NCI-H1417 (cell line): Measurements from ENCODE around the gene TPO.
"Not testable (repeated sequence)": the region's sequence is repeated elsewhere in the genome, so short reads cannot be mapped to it uniquely, and the experiment has no call there.

ENCODE experiments used
- DNase-seq, 3 experiments: peaks; one replicate each; lab custom pipeline; 2025; lab: John Stamatoyannopoulos, UW

TPO gene

DNA sequence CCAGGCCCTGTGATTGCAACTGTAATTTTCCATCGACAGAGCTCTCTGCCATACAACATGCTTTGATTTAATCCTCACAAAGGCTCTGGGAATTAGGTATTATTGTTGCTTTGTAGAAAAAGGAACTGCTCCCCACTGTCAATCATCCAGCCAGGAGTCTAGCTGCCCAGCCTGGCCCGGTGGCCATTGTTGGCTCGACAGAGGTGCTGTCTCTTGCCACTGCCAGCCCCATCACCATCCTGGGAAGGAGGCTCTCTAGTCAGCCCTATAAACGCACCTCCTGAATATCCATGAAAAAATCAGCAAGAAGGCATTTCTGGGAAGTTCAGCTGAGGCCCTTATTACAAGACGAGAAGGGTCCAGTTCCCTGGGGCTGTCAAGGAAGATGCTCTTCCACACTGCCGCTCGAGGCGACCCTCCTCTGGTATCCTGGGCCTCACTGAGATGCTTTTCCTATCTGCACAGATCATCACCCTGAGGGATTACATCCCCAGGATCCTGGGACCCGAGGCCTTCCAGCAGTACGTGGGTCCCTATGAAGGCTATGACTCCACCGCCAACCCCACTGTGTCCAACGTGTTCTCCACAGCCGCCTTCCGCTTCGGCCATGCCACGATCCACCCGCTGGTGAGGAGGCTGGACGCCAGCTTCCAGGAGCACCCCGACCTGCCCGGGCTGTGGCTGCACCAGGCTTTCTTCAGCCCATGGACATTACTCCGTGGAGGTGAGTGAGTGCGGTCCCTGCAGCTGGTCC lies 71.0 kb downstream of the TPO start:
- DNase-seq = no peak

DNA sequence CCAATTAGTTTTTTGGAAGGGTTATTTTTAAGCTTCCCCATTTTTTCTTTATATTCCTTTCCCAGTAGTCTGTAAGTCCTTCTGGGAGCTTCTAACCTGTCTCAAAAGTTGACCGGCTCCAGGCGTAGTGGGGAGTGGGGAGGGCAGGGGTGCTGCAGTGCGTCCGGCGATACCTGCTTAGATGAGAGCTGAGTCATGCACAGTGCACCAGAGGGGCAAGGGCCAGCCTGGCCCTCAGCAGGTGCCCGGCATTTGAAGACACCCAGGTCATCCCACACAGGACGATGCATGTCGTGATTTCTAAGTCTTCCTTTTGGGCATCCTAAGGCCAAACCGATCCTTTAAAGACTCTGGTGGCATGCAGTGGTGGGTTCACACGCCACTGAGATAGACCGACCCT lies 73.4 kb downstream of the TPO start:
- no peak for DNase-seq

DNA sequence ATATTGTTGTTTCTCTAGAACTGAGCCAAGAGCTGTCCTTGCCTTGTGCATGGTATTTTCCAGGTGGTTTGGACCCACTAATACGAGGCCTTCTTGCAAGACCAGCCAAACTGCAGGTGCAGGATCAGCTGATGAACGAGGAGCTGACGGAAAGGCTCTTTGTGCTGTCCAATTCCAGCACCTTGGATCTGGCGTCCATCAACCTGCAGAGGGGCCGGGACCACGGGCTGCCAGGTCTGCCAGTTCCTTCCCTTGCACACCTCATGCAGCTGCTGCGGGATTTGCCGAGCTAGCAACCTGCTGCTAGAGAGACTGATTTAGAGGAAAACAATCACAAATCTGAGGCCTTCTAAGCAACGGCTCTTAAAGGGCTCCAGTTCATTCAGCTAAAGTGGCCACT lies 74.5 kb downstream of the TPO start:
- DNase-seq = no peak

DNA sequence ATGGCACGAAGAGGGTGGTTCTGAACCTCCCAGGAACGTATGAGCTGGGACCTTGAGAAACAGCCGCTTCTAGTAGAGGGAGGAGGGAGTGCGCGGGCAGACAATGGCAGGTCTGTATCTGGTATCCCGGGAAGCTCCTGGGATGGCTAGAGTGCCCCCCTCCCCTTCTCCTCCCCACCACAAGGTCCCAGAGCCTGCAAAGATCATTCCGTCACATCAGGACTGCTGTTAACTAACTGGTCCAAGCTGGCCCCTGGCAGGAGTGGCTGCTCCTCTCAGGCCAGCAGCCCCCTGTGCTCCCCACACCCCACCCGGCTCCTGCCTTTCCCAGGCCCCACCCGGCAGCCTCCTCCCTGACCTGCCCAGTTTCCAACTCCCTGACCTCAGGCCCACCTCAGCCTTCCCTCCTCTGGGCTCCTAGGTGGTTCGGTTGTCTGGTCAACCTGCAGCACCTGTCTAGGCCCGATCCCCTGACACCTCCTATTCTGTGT lies 75.0 kb downstream of the TPO start:
- no peak for DNase-seq

DNA sequence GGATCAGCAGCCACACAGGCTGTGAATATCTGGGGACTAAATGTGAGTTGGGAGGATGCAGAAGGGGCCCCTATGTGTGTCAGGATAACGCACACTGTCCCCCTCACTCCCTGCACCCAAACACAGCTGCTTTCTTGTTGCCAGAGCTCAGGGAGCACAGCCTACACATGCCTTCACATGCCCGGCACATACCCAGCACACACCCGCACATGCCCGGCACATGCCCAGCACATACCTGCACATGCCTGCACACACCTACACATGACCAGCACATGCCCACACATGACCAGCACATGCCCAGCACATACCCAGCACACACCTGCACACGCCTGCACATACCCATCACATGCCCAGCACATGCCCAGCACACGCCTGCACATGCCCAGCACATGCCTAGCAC lies 75.6 kb downstream of the TPO start:
- DNase-seq = no peak

DNA sequence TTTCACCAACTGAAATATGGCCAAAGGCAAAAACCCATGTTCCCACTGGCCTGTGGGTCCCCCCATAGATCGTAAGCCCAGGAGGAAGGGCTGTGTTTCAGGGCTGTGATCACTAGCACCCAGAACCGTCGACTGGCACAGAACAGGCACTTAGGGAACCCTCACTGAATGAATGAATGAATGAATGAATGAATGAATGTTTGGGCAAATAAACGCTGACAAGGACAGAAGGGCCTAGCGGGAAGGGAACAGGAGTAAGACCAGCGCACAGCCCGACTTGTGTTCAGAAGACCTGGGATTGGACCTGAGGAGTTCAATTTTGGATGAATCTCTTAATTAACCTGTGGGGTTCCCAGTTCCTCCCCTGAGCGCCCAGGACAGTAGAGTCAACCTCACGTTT lies 76.2 kb downstream of the TPO start:
- no peak for DNase-seq

DNA sequence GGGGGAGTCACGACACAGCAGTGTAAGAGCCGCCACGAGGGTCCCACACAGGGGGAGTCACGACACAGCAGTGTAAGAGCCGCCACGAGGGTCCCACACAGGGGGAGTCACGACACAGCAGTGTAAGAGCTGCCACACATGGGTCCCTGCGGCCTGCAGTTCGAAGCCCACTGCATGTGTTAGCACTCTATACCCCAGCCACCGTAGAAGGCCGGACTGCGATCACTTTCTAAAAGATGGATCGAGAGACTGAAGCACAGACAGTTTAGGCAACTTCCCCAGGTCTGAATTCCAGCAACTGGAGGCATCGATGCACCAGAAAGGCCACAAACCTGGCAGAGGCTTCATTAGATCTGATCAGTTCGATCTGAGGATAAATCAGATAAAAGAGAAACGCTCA lies 77.1 kb downstream of the TPO start:
- DNase-seq = not testable (repeated sequence)

DNA sequence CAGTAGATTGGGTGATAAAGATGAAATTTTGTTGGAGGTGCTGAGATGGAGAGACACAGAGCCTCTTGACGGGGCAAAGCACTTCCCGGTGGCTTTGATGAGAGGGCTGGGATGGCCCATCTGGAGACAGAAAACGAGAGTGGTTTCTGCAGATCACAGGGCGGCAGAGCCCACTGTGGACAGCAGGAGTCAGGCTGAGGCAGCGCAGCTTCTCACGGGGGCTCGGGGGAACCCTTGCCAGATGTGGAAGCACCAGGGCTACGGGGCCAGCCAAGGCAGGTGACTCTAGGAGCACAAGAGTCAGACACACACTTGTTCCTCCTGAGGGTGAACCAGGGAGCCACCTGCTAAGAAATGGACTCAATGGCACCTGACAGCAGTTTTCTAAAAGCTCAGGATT lies 78.5 kb downstream of the TPO start:
- DNase-seq = no peak

DNA sequence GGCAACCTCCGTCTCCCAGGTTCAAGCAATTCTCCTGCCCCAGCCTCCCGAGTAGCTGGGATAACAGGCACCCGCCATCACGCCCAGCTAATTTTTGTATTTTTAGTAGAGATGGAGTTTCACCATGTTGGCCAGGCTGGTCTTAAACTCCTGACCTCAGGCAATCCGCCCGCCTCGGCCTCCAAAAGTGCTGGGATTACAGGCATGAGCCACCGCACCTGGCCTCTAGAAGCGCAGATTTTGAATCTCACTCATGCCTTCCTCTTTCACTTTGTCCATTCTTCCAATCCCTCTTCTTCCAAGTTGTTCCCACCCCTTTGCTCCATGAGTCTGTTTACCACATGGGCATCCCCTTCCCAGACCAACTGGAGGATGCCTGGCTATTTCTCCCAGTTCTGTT lies 79.0 kb downstream of the TPO start:
- DNase-seq = not testable (repeated sequence)

DNA sequence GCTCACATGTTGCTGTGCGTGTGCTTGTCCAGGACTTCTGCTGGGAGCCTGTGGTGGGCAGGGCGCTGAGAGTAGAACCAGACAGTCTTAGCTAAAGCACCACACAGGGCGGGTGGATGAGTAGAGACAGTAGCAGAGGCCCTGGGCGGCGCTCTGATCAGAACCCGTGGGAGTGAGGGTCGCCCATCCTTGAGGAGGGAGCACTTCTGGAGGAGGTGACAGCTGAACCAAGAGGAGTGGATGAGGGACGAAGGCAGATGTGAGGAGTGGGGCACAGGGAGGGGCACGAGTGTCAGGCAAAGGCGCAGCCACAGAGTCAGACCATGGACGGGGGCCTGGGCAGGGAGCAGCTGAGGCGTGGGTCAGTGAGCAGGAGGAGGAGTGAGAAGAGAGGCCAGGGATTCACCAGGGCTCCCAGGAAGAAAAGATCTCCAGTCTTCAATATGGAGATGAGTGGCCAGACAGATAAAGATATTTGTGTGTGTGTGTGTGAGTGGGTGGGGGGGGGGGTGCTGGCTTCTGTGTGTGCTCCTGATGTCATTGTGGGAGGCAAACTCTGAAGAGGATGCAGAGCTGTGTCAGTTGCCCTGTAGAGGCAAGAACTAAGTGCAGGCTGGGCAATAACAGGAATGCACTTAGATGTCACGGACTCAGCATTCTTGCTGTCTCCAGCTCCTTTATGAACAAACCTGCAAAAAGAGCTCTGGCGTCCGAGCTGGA lies 79.6 kb downstream of the TPO start:
- DNase-seq = no peak

DNA sequence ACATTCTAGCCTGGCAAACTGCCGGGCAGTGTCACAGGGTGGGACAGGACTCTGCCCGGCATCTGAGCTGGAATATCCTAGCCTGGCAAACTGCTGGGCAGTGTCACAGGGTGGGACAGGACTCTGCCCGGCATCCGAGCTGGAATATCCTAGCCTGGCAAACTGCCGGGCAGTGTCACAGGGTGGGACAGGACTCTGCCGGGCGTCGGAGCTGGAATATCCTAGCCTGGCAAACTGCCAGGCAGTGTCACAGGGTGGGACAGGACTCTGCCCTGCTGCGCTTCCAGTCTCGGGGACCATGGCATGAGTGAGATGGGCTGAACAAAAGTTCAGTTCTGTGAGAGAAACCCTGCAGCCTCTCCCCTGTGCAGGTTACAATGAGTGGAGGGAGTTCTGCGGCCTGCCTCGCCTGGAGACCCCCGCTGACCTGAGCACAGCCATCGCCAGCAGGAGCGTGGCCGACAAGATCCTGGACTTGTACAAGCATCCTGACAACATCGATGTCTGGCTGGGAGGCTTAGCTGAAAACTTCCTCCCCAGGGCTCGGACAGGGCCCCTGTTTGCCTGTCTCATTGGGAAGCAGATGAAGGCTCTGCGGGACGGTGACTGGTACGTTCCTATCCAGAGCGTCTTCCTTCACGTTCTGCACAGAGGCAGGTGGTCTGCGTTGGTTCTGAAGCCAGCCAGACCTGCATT lies 80.3 kb downstream of the TPO start:
- no peak for DNase-seq

DNA sequence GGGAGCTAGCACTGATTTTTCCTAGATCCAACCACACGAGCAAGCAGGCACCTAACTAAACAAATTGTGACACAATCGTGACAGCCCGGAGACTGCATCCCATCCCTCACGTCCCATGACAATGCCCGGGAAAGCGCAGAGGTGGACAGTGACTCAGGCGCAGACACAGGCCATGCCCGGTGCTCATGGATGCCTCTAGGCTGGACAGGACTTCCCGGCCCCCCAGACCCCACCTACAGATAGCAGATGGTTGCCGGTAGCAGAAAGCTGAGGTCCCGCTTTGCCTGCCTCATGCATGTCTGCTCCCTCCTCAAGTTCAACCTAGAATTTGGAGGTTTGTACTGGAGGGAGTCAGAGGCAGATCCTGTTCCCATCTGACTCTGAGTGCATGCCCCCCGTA lies 81.0 kb downstream of the TPO start:
- DNase-seq = no peak

DNA sequence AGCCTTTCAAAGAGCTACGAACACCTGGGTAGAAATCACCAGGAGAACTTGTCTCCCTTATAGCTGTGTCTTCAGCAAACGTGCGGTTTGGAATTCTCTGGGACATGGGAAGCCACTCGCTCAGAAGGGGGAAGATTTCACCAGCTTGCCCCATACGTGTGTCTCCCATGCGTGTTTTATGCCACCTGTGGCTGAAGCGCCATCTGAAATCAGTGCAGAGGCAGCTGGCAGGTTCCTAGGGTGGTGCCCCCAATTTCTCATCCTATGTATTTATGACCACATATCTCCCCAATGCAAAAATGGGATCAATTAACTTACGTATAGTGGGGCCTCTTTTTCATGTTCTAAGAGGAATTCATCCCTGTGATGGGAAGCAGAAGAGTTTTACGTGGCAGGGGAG lies 81.6 kb downstream of the TPO start:
- DNase-seq = no peak

DNA sequence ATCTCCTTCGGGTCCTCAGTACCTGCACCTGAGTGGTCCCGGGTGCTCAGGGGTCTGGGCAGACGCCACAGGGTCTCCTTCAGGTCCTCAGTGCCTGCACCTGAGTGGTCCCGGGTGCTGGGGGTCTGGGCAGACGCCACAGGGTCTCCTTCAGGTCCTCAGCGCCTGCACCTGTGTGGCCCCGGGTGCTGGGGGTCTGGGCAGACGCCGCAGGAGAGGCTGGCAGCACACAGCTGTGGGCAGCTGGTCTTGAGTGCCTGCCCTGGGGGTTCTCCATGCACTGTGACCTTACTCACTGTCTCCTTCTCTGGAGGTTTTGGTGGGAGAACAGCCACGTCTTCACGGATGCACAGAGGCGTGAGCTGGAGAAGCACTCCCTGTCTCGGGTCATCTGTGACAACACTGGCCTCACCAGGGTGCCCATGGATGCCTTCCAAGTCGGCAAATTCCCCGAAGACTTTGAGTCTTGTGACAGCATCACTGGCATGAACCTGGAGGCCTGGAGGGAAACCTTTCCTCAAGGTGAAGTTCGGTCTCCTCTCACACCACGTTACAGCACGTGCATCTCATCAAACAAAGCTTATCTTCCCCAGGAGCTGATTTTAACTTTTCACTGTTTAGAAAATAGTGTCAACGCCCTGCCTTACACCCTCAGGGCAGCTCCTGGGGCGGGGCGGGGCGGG lies 82.6 kb downstream of the TPO start:
- DNase-seq = no peak

DNA sequence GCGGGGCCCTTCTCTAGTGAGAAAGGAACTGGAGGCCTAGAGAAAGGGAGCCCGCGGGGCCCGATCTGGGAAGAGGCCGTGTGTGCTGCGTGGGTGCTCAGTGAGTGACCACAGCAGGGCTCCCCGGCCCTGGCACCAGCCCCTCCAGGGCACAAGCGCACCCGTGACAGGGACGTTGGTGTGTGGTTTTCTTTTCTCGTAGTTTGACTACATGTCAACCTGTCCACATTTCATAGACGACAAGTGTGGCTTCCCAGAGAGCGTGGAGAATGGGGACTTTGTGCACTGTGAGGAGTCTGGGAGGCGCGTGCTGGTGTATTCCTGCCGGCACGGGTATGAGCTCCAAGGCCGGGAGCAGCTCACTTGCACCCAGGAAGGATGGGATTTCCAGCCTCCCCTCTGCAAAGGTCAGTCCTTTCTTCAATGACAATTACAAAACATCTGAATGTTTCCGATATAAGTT lies 83.1 kb downstream of the TPO start:
- DNase-seq = no peak

DNA sequence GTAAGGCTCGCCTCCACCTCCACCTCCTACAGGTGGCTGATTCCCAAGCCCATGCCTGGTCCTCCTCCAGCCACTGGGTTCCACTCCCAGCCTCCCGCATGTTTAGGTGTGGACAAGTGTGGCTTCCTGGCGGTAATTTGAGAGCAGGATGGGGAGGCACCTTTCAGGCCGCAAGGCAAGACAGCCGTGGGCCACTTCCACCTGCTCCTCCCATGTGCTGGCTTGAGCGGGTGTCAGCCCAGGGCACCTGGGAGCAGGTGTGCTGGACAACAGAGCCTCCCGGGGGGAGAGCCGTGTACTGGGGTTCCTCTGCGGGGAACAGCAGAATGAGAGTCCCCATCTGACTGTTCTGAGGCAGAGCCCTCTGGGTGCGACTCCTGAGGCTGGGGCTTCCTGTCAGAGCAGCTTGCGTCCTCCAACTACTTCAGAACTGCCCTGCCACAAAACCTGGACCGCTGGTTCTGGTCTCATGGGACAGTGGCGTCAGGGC lies 83.9 kb downstream of the TPO start:
- no peak for DNase-seq

DNA sequence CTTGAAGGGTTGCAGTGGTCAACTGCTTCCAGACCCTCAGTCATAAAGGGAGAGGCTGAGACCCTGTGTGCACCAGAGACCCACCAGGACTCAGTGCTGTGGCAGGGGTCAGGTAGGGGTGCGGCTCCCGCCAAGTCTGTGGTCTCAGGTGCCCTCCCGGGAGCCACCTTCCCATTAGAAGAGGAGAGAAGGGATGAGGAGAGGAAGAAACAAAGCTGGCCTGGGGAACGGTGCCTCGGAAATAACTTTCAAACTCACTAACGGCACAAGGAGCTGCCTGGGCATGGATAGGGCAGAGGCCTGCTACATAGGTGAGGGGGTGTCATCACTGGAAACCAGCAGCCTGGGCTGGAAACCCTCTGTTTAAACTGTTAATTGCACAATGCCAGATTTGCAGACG lies 84.9 kb downstream of the TPO start:
- no peak for DNase-seq

DNA sequence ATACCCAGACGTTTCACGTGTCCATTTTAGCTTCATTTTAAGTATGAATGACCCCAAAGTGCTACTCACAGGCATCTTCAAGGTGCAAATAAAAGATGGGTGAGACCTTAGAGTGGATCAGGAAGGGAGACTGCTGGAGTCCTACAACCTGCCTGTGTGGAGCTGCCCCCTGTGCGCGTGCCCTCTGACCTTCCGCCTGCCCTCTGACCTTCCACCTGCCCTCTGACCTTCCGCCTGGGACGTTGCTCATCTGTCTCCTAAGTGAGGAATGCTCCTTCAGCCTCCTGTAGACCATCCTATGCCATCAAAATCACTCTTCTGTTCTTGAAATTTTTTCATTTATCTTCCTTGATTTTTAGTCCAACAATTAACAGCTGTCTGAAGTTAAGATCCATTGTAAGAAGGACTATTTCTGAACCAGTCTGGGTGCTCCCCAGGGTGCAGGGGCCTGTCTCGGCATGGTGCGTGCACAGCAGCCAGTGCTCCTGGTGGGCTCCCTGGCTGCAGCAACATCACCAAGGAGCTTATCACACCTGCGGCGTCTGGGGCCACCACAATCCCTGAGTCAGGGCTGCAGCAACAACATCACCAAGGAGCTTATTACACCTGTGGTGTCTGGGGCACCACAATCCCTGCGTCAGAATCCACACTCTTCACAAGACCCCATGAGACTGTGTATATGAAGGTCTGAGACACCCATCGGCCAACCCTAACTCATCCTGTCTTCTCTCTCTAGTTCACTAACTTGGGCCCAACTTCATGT lies 86.0 kb downstream of the TPO start:
- no peak for DNase-seq

DNA sequence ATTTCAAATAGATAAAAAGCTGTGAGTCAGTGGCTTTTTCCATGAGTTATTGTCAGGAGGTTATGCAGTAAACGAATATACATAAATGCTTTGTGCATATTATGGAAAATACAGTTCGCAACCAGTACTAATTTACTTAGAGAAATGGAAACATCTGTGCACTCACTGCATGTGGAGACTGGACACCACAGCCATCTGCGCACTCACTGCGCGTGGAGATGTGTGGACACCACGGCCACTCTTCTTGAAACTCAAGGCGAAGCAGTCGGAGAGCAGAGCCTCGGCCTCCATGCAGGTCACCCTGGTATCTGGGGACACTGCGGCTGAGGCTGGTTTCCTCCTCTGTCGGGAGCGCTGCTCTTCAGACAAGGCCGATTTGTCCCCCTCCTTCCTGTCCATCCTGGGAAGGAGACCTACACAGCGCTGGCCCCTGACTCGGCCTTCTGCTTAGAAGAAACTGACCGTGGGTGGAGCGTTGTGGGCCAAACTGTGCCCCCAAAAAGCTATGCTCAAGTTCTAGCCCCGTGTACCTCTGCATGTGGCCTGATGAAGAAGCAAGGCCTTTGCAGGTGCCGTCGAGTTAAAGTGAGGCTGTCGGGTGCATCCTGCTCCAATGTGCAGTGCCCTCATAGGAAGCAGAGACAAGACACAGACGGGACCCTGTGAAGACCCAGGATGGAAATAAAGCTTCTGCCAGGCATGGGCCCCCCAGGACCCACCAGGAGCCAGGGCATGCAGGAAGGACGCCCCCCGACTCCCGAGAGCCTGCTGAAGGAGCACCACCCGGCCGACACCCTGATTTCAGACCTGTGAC lies 88.0 kb downstream of the TPO start:
- no peak for DNase-seq

DNA sequence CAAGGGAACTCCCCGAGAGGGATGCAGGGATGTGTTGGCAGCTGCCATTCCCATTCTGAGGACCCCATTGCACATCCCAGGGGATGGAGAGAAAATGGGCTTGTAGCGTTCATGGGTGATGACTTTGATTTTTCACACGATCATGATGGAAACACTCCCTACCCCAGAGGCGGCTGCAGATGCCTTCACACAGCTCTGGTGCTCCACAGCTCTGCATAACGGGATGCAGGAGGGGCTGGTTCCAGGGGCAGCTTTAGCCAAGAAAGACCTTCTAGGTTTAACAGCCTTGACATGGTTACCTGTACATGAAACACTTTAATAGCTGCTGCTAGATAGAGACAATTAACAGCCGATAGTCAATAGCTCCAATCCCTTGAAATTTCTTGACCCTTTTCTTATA lies 88.7 kb downstream of the TPO start:
- no peak for DNase-seq

DNA sequence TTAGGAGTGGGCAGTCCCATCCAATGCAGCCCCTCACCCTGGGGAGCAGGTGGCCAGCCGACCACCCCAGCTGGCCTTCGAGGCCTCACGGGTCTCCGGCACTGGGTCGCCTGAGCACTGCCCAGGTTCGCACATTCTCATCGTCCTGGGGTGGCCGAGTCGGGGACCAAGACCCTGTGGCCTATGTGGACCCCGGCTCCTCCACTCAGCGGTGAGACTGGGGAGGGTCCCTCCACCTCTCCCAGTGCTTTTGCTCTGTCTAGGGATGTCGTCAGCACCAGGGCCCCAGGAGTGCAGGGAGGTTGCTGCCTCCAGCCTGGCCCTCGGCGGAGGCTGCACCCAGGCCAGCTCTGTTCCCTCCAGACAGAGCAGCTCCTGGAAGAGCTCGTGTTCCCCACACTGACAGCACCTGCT lies 89.6 kb downstream of the TPO start:
- no peak for DNase-seq
